ENCODE measurements around the gene NOTO.

DNA sequence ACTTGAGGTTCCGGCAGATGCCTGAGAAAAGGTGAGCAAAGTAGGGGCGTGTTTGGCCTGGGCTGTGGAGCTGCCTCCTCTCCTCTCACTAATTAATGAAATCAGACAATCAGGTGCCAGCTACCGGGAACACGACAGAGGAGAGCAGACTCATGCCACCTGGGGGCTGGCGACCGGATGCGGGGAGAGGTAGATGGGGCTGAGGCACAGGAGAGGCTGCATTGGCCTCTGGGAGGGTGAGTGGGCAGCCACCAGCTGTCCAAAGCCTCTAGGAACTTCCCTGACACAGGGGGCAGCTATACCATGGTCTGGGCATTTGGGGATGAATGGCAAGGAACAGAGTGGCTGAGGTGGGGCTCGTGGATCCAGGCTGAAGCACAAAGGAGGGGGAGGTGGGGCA lies 56.9 kb downstream of the NOTO start:
- TF ChIP-seq CTCF (IDR thresholded peaks at IDR 0.05) (no peak), POLR2A (IDR thresholded peaks at IDR 0.05) (no peak), EP300 (IDR thresholded peaks at IDR 0.05) (no peak)
